ENCODE measurements around the gene EHF. TPM values are rescaled to one million over a fixed set of nuclear protein-coding genes. Genes with fewer than 3 reads are reported as not detected.

EHF gene
- total and polyA plus RNA-seq, 2 of the 8 experiments (the other 6 are each of a cell fraction or from before 2014, with no cell fraction given) = not detected

DNA sequence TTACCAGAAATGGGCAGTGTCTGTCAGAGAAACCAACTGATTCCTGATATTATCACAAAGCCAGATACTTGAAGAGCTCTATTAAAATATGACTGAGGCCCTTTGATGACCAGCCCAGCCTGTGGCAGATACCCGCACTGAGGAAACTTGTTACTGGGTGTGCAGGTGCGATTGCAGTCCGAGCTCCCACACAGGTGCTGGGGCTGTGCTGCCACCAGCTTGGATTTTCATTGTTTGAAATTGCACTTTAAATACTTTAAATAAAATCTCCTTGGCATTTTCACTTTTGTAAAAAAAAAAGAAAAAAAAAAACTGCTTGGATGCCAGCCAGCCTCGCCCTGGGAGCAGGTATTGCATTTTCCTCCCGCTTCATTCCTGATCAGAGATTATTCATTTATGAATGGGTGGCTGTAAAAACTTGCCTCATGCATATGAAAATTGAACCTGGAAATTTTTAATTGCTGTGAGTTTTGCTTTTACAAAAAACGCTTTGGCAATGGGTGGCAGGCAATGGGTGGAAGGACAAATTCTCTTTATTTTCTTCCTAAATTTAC, 21.2 kb downstream of the EHF start:
- Histone ChIP-seq H2AK5ac (ENCODE audit: low read depth, low read length) (no peak overlapping the region), H3K23ac (ENCODE audit: insufficient read length) (no peak overlapping the region), H3K18ac (ENCODE audit: extremely low read depth, low read length) (no peak overlapping the region), H3K27me3 (replicated peaks in 1 of 4; ENCODE audit: control insufficient read depth in 3 of 4, extremely low read depth in 1 of 4, insufficient read depth in 3 of 4, low read length in 3 of 4) (no peaks in the 10 kb centered on the region), H2BK120ac (replicated peaks; ENCODE audit: low read depth, low read length) (no peak overlapping the region), H2BK15ac (ENCODE audit: low read length) (no peak overlapping the region), H3K36me3 (ENCODE audit: control insufficient read depth in 2 of 4, insufficient read depth in 4 of 4, low read length in 3 of 4) (no peaks in the 10 kb centered on the region), H3K56ac (replicated peaks; ENCODE audit: insufficient read length, low read depth, low read length) (no peak overlapping the region), H2BK20ac (ENCODE audit: low read length) (no peak overlapping the region), H3K79me2 (ENCODE audit: control insufficient read depth in 1 of 2, insufficient read depth in 2 of 2, low read length in 2 of 2) (no peaks in the 10 kb centered on the region), H3K27ac (ENCODE audit: low read depth, low read length) (no peak overlapping the region), H3K79me1 (ENCODE audit: low read depth, low read length) (no peaks in the 10 kb centered on the region), H2BK12ac (ENCODE audit: low read depth, low read length) (no peak overlapping the region), H3K9me3 (ENCODE audit: insufficient read depth in 2 of 2, low read depth in 1 of 2, low read length in 1 of 2) (no peaks in the 10 kb centered on the region), H3K9ac (replicated peaks in 1 of 4; ENCODE audit: extremely low read depth in 1 of 4, low read depth in 3 of 4, low read length in 3 of 4) (no peak overlapping the region), H4K8ac (ENCODE audit: extremely low read depth, insufficient read depth, low read length) (no peak overlapping the region), H3K4me2 (ENCODE audit: insufficient read depth in 1 of 2, low read depth in 2 of 2, low read length in 2 of 2) (no peak overlapping the region), H3K4ac (replicated peaks; ENCODE audit: insufficient read length, low read depth, low read length) (no peak overlapping the region), H3K4me3 (ENCODE audit: extremely low read depth in 1 of 4, insufficient read depth in 2 of 4, low read depth in 3 of 4, low read length in 4 of 4) (no peak overlapping the region), H4K5ac (ENCODE audit: insufficient read length, low read depth, low read length) (no peak overlapping the region), H4K91ac (replicated peaks; ENCODE audit: insufficient read length, low read length) (no peak overlapping the region), H2AFZ (ENCODE audit: low read length) (no peak overlapping the region), H2BK5ac (ENCODE audit: low read depth, low read length) (no peak overlapping the region), H3K4me1 (replicated peaks in 1 of 4; ENCODE audit: control insufficient read depth in 3 of 4, insufficient read depth in 4 of 4, low read length in 3 of 4) (peaks cover 0 to 2% (median 0%) of the 10 kb centered on the region in 4 experiments; a peak in 1 of 7 replicates), H4K20me1 (replicated peaks in 1 of 2; ENCODE audit: control insufficient read depth in 1 of 2, insufficient read depth in 2 of 2, low read length in 2 of 2) (no peaks in the 10 kb centered on the region), H3K14ac (ENCODE audit: insufficient read length) (no peak overlapping the region), H3K23me2 (ENCODE audit: low read depth, low read length) (no peaks in the 10 kb centered on the region; the same call in 1 of the 2 replicates)
- no peak for FAIRE-seq
- POLR2A ChIA-PET (ENCODE audit: partially characterized antibody) = interaction anchor here (0.6 kb wide), 1 partner anchor 286 kb away, joined by 3 read pairs; no protein-coding TSS in a partner anchor
- WGBS, 2 experiments (ENCODE audit: extremely low coverage in 1 of 2, insufficient coverage in 1 of 2, insufficient read length in 1 of 2, insufficient replicate concordance in 2 of 2, low coverage in 1 of 2, low lambda C conversion rate in 2 of 2, missing lambda C conversion rate in 1 of 2) = 81% methylated on average over 6 of the region's 6 CpGs; no CpG with 5 or more reads in 1 of the 2 experiments
- CTCF ChIA-PET (ENCODE audit: partially characterized antibody) = interaction anchor here (1.2 to 1.4 kb wide), 5 partner anchors 8 to 227 kb away, joined by 3 read pairs; no protein-coding TSS in a partner anchor
- no peak for DNase-seq (ENCODE audit: low read depth in 1 of 2, low spot score in 2 of 2)
- TF ChIP-seq CTBP2 (IDR thresholded peaks at IDR 0.05; ENCODE audit: borderline replicate concordance, insufficient read depth, insufficient read length, low read length) = no peak
- no peak for TF ChIP-seq POLR2A (IDR thresholded peaks at IDR 0.05; ENCODE audit: control extremely low read depth in 1 of 2, low read depth in 2 of 2, low read length in 2 of 2)
